ENCODE data around the gene IGFBP5.

IGFBP5 gene

DNA sequence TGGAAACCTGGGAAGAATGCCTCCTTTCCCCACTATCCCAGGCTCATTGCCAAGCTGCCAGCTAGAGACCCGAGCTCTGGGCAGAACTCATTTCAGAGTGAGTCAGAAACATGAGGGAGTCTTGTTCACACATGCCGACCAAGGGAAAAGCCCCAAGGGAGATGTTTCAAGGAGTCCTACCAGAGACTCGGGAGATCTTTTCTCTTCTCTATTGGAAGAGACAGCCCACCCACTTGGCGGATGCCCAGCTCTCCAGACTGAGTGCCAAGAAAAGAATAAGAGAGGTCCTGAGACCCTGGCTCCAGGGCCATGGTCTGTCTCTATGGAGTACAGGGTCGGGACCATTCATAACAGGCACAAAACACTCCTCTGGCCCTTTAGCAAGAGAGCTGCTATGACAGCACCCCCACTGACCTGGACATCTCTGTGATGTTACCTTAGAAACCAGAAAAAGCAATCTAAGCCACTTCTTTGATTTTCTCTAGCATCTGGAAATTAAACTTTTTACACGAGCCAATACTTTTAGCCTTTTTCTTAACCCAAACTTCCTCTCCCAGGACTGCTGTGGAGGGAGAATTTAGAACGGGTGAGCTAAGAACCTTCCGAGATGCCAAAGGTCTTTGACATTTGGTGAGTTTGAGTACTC lies 18.5 kb upstream of the IGFBP5 start:
- no peak overlapping the region for H3K27ac ChIP-seq (ENCODE audit: low read length)
- H3K4me1 ChIP-seq (ENCODE audit: control insufficient read depth in 1 of 2, insufficient read depth in 2 of 2, low read length in 2 of 2) = peaks cover 4 to 42% of the 10 kb centered on the region in 2 donors
- no peaks in the 10 kb centered on the region for H3K36me3 ChIP-seq (ENCODE audit: control insufficient read depth in 1 of 2, insufficient read depth in 2 of 2, low read length in 2 of 2)
- no peaks in the 10 kb centered on the region for H3K27me3 ChIP-seq (ENCODE audit: low read depth, low read length)
- H3K9me3 ChIP-seq (ENCODE audit: control insufficient read depth in 1 of 2, low read length in 2 of 2) = no peaks in the 10 kb centered on the region
- H3K4me3 ChIP-seq (ENCODE audit: low read depth in 1 of 2, low read length in 2 of 2) = no peak overlapping the region

DNA sequence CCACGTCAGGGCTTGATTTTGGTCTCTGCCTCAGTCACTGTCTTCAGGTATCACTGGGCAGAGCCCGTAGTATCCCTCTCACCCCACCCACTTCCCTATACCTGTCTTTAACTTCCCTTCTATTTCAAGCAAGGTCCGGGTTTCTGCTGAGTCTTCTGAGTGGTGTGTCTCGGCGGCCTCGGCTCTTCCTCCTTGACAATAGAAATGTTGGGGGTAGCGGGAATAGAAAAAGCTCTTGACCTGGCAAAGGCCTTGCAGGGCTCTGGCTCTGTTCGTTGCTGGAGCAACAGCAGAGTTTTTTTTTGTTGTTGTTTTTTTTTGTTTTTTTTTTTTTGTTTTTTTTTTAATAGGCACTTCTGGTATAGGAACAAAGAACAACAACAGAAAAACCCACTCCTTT lies 16.0 kb upstream of the IGFBP5 start:
- H3K4me3 ChIP-seq (ENCODE audit: low read depth in 1 of 2, low read length in 2 of 2) = no peak overlapping the region
- H3K27ac ChIP-seq (ENCODE audit: low read length) = peak overlapping the region; percentile 59
- H3K36me3 ChIP-seq (ENCODE audit: control insufficient read depth in 1 of 2, insufficient read depth in 2 of 2, low read length in 2 of 2) = no peaks in the 10 kb centered on the region
- peaks cover 4 to 32% of the 10 kb centered on the region in 2 donors for H3K4me1 ChIP-seq (ENCODE audit: control insufficient read depth in 1 of 2, insufficient read depth in 2 of 2, low read length in 2 of 2)
- no peaks in the 10 kb centered on the region for H3K27me3 ChIP-seq (ENCODE audit: low read depth, low read length)
- no peaks in the 10 kb centered on the region for H3K9me3 ChIP-seq (ENCODE audit: control insufficient read depth in 1 of 2, low read length in 2 of 2)

DNA sequence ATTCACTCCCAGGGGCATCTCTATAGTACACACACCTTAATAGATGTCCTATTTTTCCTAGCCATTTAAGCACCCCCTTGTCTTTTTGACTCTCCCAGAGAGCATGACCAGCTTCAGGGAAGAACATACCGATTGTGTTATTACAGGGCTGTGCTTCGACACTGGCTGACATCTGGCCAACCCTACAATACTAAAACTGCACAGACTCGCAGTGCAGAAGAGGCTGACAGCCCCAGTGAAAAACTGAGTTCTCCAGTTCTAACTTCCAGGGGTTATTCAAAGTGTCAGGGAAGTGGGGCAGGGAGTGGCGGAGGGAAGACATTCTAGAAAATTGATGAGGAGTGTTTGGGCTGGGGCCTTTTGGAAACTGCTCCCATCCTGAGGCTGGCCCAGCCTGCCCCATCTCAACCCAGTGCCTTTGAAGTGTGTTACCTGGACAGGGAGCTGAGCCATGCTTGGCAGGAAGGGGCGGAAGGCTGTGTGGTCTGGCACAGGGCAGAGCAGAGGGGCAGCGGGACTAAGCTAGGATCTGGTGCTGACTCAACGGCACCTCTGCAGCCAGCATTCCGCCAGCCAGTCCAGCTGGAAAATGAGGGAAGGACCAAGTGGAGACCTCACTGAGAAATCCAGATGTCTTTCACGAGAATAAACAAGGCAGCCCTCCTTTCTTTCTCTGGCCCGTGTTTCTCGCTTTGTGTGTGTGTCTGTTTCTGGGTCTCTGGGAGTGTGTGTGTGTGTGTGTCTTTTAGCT lies 15.4 kb upstream of the IGFBP5 start:
- Histone ChIP-seq H3K27me3 (ENCODE audit: low read depth, low read length) (no peaks in the 10 kb centered on the region), H3K9me3 (ENCODE audit: control insufficient read depth in 1 of 2, low read length in 2 of 2) (no peaks in the 10 kb centered on the region), H3K27ac (ENCODE audit: low read length) (peak overlapping the region; percentile 59), H3K36me3 (ENCODE audit: control insufficient read depth in 1 of 2, insufficient read depth in 2 of 2, low read length in 2 of 2) (no peaks in the 10 kb centered on the region), H3K4me3 (ENCODE audit: low read depth in 1 of 2, low read length in 2 of 2) (no peak overlapping the region), H3K4me1 (ENCODE audit: control insufficient read depth in 1 of 2, insufficient read depth in 2 of 2, low read length in 2 of 2) (peaks cover 4 to 32% of the 10 kb centered on the region in 2 donors)

DNA sequence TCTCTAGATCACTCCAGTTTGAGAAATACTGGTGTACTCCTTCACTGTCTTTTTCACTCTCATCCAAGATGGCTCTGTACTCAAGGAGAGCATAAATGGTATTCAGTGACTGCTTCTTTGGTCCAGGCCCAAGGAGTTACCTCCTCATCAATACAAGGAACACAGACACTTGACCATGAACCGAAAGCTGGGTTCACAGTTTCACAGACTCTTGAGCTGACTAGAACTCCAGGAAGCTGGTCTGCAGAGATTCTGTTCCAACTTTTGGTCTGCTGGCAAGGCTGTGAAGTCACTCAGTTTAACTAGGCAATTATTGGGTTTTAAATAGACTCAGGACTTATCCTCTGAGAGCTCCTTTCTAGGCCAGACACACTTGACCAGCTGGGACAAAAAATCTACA lies 7.4 kb upstream of the IGFBP5 start:
- Histone ChIP-seq H3K36me3 (ENCODE audit: control insufficient read depth in 1 of 2, insufficient read depth in 2 of 2, low read length in 2 of 2) (no peaks in the 10 kb centered on the region), H3K9me3 (ENCODE audit: control insufficient read depth in 1 of 2, low read length in 2 of 2) (no peaks in the 10 kb centered on the region), H3K27me3 (ENCODE audit: low read depth, low read length) (no peaks in the 10 kb centered on the region), H3K27ac (ENCODE audit: low read length) (no peak overlapping the region), H3K4me3 (ENCODE audit: low read depth in 1 of 2, low read length in 2 of 2) (no peak overlapping the region), H3K4me1 (ENCODE audit: control insufficient read depth in 1 of 2, insufficient read depth in 2 of 2, low read length in 2 of 2) (peaks cover 0 to 27% of the 10 kb centered on the region in 2 donors)

GRCh38 chr2:216701544-216701943 lies 6.2 kb upstream of the IGFBP5 start:
- Histone ChIP-seq H3K4me1 (ENCODE audit: control insufficient read depth in 1 of 2, insufficient read depth in 2 of 2, low read length in 2 of 2) (peaks cover 0 to 31% of the 10 kb centered on the region in 2 donors), H3K36me3 (ENCODE audit: control insufficient read depth in 1 of 2, insufficient read depth in 2 of 2, low read length in 2 of 2) (no peaks in the 10 kb centered on the region), H3K27me3 (ENCODE audit: low read depth, low read length) (no peaks in the 10 kb centered on the region), H3K4me3 (ENCODE audit: low read depth in 1 of 2, low read length in 2 of 2) (no peak overlapping the region), H3K9me3 (ENCODE audit: control insufficient read depth in 1 of 2, low read length in 2 of 2) (no peaks in the 10 kb centered on the region), H3K27ac (ENCODE audit: low read length) (no peak overlapping the region)

GRCh38 chr2:216700781-216701180 lies 5.4 kb upstream of the IGFBP5 start:
- Histone ChIP-seq H3K4me1 (ENCODE audit: control insufficient read depth in 1 of 2, insufficient read depth in 2 of 2, low read length in 2 of 2) (peaks cover 0 to 39% of the 10 kb centered on the region in 2 donors), H3K36me3 (ENCODE audit: control insufficient read depth in 1 of 2, insufficient read depth in 2 of 2, low read length in 2 of 2) (no peaks in the 10 kb centered on the region), H3K27ac (ENCODE audit: low read length) (peak overlapping the region; percentile 35), H3K27me3 (ENCODE audit: low read depth, low read length) (no peaks in the 10 kb centered on the region), H3K4me3 (ENCODE audit: low read depth in 1 of 2, low read length in 2 of 2) (no peak overlapping the region), H3K9me3 (ENCODE audit: control insufficient read depth in 1 of 2, low read length in 2 of 2) (no peaks in the 10 kb centered on the region)

DNA sequence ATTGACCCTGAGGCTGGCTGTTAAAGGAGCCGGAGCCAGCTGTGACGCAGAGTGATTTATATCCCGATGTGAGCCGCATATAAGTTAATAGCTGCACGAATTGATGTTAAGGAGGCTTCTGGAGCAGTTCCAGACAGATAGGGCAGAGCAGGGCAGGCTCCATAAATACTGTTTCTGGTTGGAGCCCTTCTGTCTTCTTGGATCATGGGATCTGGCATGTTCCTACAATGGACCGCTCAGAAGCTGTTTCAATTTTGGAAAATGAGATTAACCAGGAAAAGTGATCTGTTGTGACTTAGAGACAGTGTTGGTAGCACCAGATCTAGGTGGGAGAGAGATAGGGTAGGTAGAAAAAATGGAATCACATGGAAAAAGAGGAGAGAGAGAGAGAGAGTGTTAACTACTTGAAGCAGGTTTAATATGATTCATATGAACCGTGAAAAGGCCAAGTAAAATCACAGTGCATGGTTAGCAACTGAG lies 4.8 kb upstream of the IGFBP5 start:
- no peaks in the 10 kb centered on the region for H3K36me3 ChIP-seq (ENCODE audit: control insufficient read depth in 1 of 2, insufficient read depth in 2 of 2, low read length in 2 of 2)
- H3K4me1 ChIP-seq (ENCODE audit: control insufficient read depth in 1 of 2, insufficient read depth in 2 of 2, low read length in 2 of 2) = peaks cover 0 to 44% of the 10 kb centered on the region in 2 donors
- peak overlapping the region in 1 of 2 donors; percentile 7 for H3K4me3 ChIP-seq (ENCODE audit: low read depth in 1 of 2, low read length in 2 of 2)
- no peaks in the 10 kb centered on the region for H3K9me3 ChIP-seq (ENCODE audit: control insufficient read depth in 1 of 2, low read length in 2 of 2)
- peak overlapping the region; percentile 35 for H3K27ac ChIP-seq (ENCODE audit: low read length)
- H3K27me3 ChIP-seq (ENCODE audit: low read depth, low read length) = peaks cover 6% of the 10 kb centered on the region

GRCh38 chr2:216698895-216699294 lies 3.5 kb upstream of the IGFBP5 start:
- Histone ChIP-seq H3K9me3 (ENCODE audit: control insufficient read depth in 1 of 2, low read length in 2 of 2) (no peaks in the 10 kb centered on the region), H3K4me1 (ENCODE audit: control insufficient read depth in 1 of 2, insufficient read depth in 2 of 2, low read length in 2 of 2) (peaks cover 0 to 55% of the 10 kb centered on the region in 2 donors), H3K36me3 (ENCODE audit: control insufficient read depth in 1 of 2, insufficient read depth in 2 of 2, low read length in 2 of 2) (no peaks in the 10 kb centered on the region), H3K4me3 (ENCODE audit: low read depth in 1 of 2, low read length in 2 of 2) (no peak overlapping the region), H3K27ac (ENCODE audit: low read length) (no peak overlapping the region), H3K27me3 (ENCODE audit: low read depth, low read length) (peaks cover 16% of the 10 kb centered on the region)

DNA sequence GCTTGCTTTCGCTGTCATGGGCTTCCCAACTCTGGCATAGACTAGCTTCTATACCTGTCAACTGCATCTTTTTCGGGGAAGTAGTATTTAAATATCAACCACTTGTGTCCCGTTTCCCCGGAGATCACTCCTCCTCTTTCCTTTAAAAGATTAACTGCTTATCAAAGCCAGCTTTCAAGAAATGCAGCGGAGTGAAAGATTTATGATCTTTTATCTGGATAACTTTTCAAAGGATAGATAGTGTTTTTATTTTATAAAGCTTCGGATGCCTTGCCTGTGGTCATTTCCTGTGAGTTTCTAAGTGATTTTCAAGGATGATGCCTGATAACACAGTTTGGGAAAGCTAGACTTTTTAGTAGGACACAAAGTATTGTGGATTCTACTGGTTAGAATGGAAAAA lies 2.9 kb upstream of the IGFBP5 start:
- H3K9me3 ChIP-seq (ENCODE audit: control insufficient read depth in 1 of 2, low read length in 2 of 2) = no peaks in the 10 kb centered on the region
- peaks cover 16% of the 10 kb centered on the region for H3K27me3 ChIP-seq (ENCODE audit: low read depth, low read length)
- H3K27ac ChIP-seq (ENCODE audit: low read length) = no peak overlapping the region
- H3K4me1 ChIP-seq (ENCODE audit: control insufficient read depth in 1 of 2, insufficient read depth in 2 of 2, low read length in 2 of 2) = peaks cover 0 to 55% of the 10 kb centered on the region in 2 donors
- H3K36me3 ChIP-seq (ENCODE audit: control insufficient read depth in 1 of 2, insufficient read depth in 2 of 2, low read length in 2 of 2) = no peaks in the 10 kb centered on the region
- no peak overlapping the region for H3K4me3 ChIP-seq (ENCODE audit: low read depth in 1 of 2, low read length in 2 of 2)

DNA sequence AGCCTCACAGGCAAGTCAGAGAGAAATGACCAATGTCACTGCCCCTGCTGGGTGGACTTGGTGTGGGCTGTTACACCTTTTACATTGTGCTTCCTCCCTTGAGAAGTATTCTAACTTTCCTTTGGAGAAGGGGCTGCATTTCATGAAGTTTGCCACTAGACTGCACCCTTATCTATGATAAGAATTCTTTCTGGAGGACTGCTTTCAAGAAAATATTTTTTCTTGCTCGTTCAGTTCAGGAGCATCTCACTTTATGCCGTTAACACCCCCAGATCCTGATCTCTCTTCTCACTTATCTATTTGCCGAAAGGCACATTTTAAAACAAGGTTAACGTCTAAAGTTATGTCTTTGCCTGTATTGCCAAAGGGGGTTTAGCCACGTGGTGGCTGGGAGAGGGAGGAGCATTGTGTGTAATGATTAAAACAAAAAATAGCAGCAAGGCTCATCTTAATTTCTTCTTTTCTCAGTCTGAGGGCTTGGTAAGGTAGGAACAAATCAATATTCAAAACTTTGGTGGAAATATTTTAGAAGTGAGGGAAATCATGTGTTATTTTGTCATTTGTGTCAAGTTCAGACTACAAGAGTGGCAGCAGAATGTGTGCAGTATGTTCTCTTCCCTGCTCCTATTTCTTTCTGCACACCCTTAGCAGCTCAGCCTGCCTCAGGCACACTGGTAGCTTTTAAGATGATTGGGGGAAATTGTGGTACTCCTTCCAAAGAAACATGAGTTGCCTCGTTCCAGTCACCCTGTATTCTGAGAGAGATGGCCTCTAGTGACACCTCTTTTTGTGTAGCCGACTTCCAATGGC lies 1.6 kb upstream of the IGFBP5 start:
- Histone ChIP-seq H3K27ac (ENCODE audit: low read length) (peak overlapping the region; percentile 48), H3K4me1 (ENCODE audit: control insufficient read depth in 1 of 2, insufficient read depth in 2 of 2, low read length in 2 of 2) (peaks cover 0 to 55% of the 10 kb centered on the region in 2 donors), H3K4me3 (ENCODE audit: low read depth in 1 of 2, low read length in 2 of 2) (no peak overlapping the region), H3K9me3 (ENCODE audit: control insufficient read depth in 1 of 2, low read length in 2 of 2) (no peaks in the 10 kb centered on the region), H3K36me3 (ENCODE audit: control insufficient read depth in 1 of 2, insufficient read depth in 2 of 2, low read length in 2 of 2) (no peaks in the 10 kb centered on the region), H3K27me3 (ENCODE audit: low read depth, low read length) (peaks cover 16% of the 10 kb centered on the region)

DNA sequence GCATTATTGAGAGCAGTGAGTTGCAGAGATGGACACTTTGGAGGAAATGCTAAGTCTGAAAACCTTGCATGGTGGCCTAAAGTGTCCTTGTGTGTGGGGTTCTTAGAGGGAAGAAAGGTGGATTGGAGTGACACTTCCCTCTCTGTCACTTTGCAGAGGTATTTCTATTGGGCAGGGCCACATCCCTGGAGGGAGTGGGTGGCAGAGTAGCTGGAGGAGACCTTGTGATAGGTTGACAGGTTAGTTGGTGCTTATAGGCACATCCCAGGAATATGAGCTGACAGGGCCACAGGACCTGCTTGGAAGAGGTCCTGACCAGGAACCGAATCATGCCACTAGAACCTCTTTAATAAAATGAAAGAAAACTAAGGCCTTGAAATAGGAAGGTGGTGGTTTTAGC lies 972 bp upstream of the IGFBP5 start:
- no peaks in the 10 kb centered on the region for H3K36me3 ChIP-seq (ENCODE audit: control insufficient read depth in 1 of 2, insufficient read depth in 2 of 2, low read length in 2 of 2)
- H3K4me3 ChIP-seq (ENCODE audit: low read depth in 1 of 2, low read length in 2 of 2) = no peak overlapping the region
- H3K4me1 ChIP-seq (ENCODE audit: control insufficient read depth in 1 of 2, insufficient read depth in 2 of 2, low read length in 2 of 2) = peaks cover 0 to 58% of the 10 kb centered on the region in 2 donors
- H3K9me3 ChIP-seq (ENCODE audit: control insufficient read depth in 1 of 2, low read length in 2 of 2) = no peaks in the 10 kb centered on the region
- peak overlapping the region; percentile 13 for H3K27ac ChIP-seq (ENCODE audit: low read length)
- peaks cover 16% of the 10 kb centered on the region for H3K27me3 ChIP-seq (ENCODE audit: low read depth, low read length)

Data from muscle layer of duodenum (tissue), 2 donors.